K562 (cell line): ENCODE measurements around the gene NALCN. TPM values are rescaled to one million over a fixed set of nuclear protein-coding genes. Genes with fewer than 3 reads are reported as not detected.

Experiments
- ATAC-seq: fragments of 200-7000 bp; cut with Tn5 transposase; 3 replicates; pipeline ENCODE4 v1.9.1; 2020; ENCODE audit warnings: moderate library complexity
- BruUV-seq: library from RNA; stranded (reverse); fragments of 400-500 nt; replicated peaks from 2 replicates; lab custom pipeline; 2021; lab: Mats Ljungman, UMichigan
- CTCF ChIA-PET: fragments of 300-600 bp; formaldehyde crosslinking; extraction: SDS; loops from one replicate; lab custom pipeline; 2021; ENCODE audit warnings: low intra/inter-chr PET ratio; lab: Yijun Ruan, JAX
- POLR2A ChIA-PET: fragments of 300-600, 350-650 bp; sonication (Branson Sonifier 250); formaldehyde crosslinking; extraction: SDS; loops from one replicate; lab custom pipeline; 2021; ENCODE audit warnings: antibody characterized with exemption, inconsistent platforms; lab: Yijun Ruan, JAX
- DNase-seq, 4 experiments: peaks; one replicate each; pipeline versions ENCODE4 v3.0.0 to v3.0.0-alpha.2; 2011 to 2018; ENCODE audit warnings: low spot score in 3 of 4, mixed read lengths in 3 of 4; ENCODE audit errors: extremely low read depth in 1 of 4
- FAIRE-seq: peaks from 2 replicates; lab custom pipeline; 2011; peaks lifted over from hg19 to GRCh38; lab: Jason Lieb, UNC
- H2AFZ ChIP-seq: 2 replicates; pipeline ENCODE4 v1.6.0; 2011; ENCODE audit warnings: low read depth, low read length, control low read depth, inconsistent platforms
- H3K27ac ChIP-seq: fragments of 200-600 bp; 3 replicates; pipeline ENCODE4 v1.8.0; 2011; ENCODE audit warnings: low read depth, mild to moderate bottlenecking, control low read depth, inconsistent platforms, low read length, moderate library complexity, mixed read lengths; ENCODE audit errors: extremely low read depth
- H3K27me3 ChIP-seq, 2 experiments: fragments of 300-600 bp in 1 of 2; 2 replicates in 1 of 2; 3 replicates in 1 of 2; pipeline versions ENCODE4 v1.6.0 to v1.8.0; 2011; ENCODE audit warnings: inconsistent platforms in 2 of 2, low read length in 2 of 2, mild to moderate bottlenecking in 1 of 2, mixed read lengths in 1 of 2, moderate library complexity in 1 of 2; ENCODE audit not compliant: control insufficient read depth in 2 of 2, insufficient read depth in 2 of 2
- H3K36me3 ChIP-seq: fragments of 300-600 bp; 3 replicates; pipeline ENCODE4 v1.8.0; 2011; ENCODE audit warnings: mild to moderate bottlenecking, low read length, inconsistent platforms; ENCODE audit not compliant: control insufficient read depth, insufficient read depth
- H3K4me1 ChIP-seq, 2 experiments: fragments of 200-600 bp in 1 of 2; replicated peaks in 1 of 2; 2 replicates in 1 of 2; 3 replicates in 1 of 2; pipeline versions ENCODE4 v1.5.1 to v1.8.0; 2011; ENCODE audit warnings: inconsistent platforms in 2 of 2, low read length in 2 of 2, mild to moderate bottlenecking in 1 of 2, mixed read lengths in 1 of 2, moderate library complexity in 1 of 2; ENCODE audit not compliant: control insufficient read depth in 2 of 2, insufficient read depth in 2 of 2
- H3K4me2 ChIP-seq: 2 replicates; pipeline ENCODE4 v1.6.1; 2011; ENCODE audit warnings: low read length, control low read depth, inconsistent platforms, mixed read lengths; ENCODE audit not compliant: insufficient read depth
- H3K4me3 ChIP-seq: fragments of 200-600 bp; sonication (generic), shearing (Covaris generic); 2 replicates; pipeline ENCODE4 v1.5.1; 2016; ENCODE audit warnings: control low read depth, inconsistent platforms
- H3K79me2 ChIP-seq: fragments of 200-600 bp; 3 replicates; pipeline ENCODE4 v1.8.0; 2011; ENCODE audit warnings: low read length, inconsistent platforms; ENCODE audit not compliant: control insufficient read depth, insufficient read depth
- H3K9ac ChIP-seq, 2 experiments: 2 replicates each; pipeline versions ENCODE4 v1.6.0 to v1.6.1; 2011; ENCODE audit warnings: low read depth in 2 of 2, low read length in 2 of 2, control low read depth in 1 of 2, inconsistent platforms in 1 of 2, mild to moderate bottlenecking in 1 of 2, mixed read lengths in 1 of 2; ENCODE audit not compliant: insufficient read depth in 1 of 2
- H3K9me1 ChIP-seq: one replicate; pipeline ENCODE4 v1.6.0; 2011; ENCODE audit warnings: inconsistent platforms, mild to moderate bottlenecking, low read length, moderate library complexity; ENCODE audit not compliant: control insufficient read depth, insufficient read depth
- H3K9me3 ChIP-seq: replicated peaks from 2 replicates; pipeline ENCODE4 v1.5.1; 2011; ENCODE audit warnings: low read depth, low read length, inconsistent platforms; ENCODE audit not compliant: control insufficient read depth, insufficient read depth
- H4K20me1 ChIP-seq: replicated peaks from 2 replicates; pipeline ENCODE4 v1.6.1; 2011; ENCODE audit warnings: low read length, inconsistent platforms, mixed read lengths; ENCODE audit not compliant: control insufficient read depth, insufficient read depth
- BRCA1 ChIP-seq, 2 experiments: fragments of 450-650 bp in 1 of 2; sonication (generic) in 1 of 2; formaldehyde crosslinking in 1 of 2; IDR thresholded peaks; 2 replicates each; pipeline versions ENCODE4 v1.5.0 to v1.6.1; 2017 to 2020; ENCODE audit warnings: mild to moderate bottlenecking in 1 of 2, missing genetic modification reagents in 1 of 2
- CHD4 ChIP-seq: fragments of 200-600 bp; sonication (generic); IDR thresholded peaks from 3 replicates; pipeline ENCODE4 v1.6.1; 2012; ENCODE audit warnings: low read depth, mild to moderate bottlenecking, mixed read lengths, low read length, inconsistent platforms; ENCODE audit not compliant: insufficient read depth, insufficient replicate concordance, poor library complexity, severe bottlenecking
- CTCFL ChIP-seq: IDR thresholded peaks from 2 replicates; pipeline ENCODE4 v1.6.1; 2011; ENCODE audit warnings: borderline replicate concordance, low read depth, mild to moderate bottlenecking, moderate library complexity, low read length; ENCODE audit not compliant: insufficient read depth, poor library complexity, severe bottlenecking
- DNMT1 ChIP-seq: fragments of 450-650 bp; IDR thresholded peaks from 2 replicates; pipeline ENCODE4 v1.6.1; 2016; ENCODE audit warnings: antibody characterized with exemption, mild to moderate bottlenecking
- FIP1L1 ChIP-seq: fragments of 200-400 bp; formaldehyde crosslinking; IDR thresholded peaks from 2 replicates; pipeline ENCODE4 v1.6.1; 2018; ENCODE audit warnings: mild to moderate bottlenecking, low read depth, low read length; ENCODE audit not compliant: poor library complexity, severe bottlenecking
- GTF2F1 ChIP-seq: IDR thresholded peaks from 2 replicates; pipeline ENCODE4 v1.6.1; 2011; ENCODE audit warnings: low read depth, low read length, improper control_type of control experiment
- HMGN3 ChIP-seq: IDR thresholded peaks from 2 replicates; pipeline ENCODE4 v1.6.1; 2011; ENCODE audit warnings: borderline replicate concordance, low read depth, mild to moderate bottlenecking, mixed read lengths, low read length; ENCODE audit not compliant: insufficient read length; ENCODE audit errors: extremely low read depth
- MCM5 ChIP-seq: fragments of 450-650 bp; IDR thresholded peaks from 2 replicates; pipeline ENCODE4 v1.6.1; 2016; ENCODE audit warnings: low read depth
- NFXL1 ChIP-seq: fragments of 450-650 bp; formaldehyde crosslinking; IDR thresholded peaks from 2 replicates; pipeline ENCODE4 v1.4.0; 2021; ENCODE audit warnings: mild to moderate bottlenecking
- TEAD2 ChIP-seq: fragments of 450-650 bp; IDR thresholded peaks from 2 replicates; pipeline ENCODE4 v1.6.1; 2016; ENCODE audit warnings: missing genetic modification characterization, control low read depth, missing compliant biosample characterization
- TRIM24 ChIP-seq, 2 experiments: fragments of 450-650 bp; IDR thresholded peaks; 2 replicates each; pipeline ENCODE4 v1.6.1; 2016
- ZBTB34 ChIP-seq: fragments of 250-450 bp; sonication (Bioruptor Pico); IDR thresholded peaks from 2 replicates; pipeline ENCODE4 v1.8.0; 2021; ENCODE audit warnings: mild to moderate bottlenecking, moderate library complexity
- ZNF41 ChIP-seq: fragments of 250-450 bp; sonication (Bioruptor Pico); conservative IDR thresholded peaks from 2 replicates; pipeline ENCODE4 v1.4.0; 2020; ENCODE audit warnings: mild to moderate bottlenecking
- ZNF436 ChIP-seq: fragments of 250-450, 450-650 bp; sonication (Bioruptor Pico); formaldehyde crosslinking; IDR thresholded peaks from 2 replicates; pipeline ENCODE4 v1.7.0; 2020; ENCODE audit warnings: mild to moderate bottlenecking
- WGBS: fragments of 100-300 bp; shearing (Covaris generic); methylation state at CpG from one replicate; pipeline ENCODE4 v1.1.6; 2016; ENCODE audit warnings: low coverage, mixed read lengths; ENCODE audit not compliant: insufficient coverage; ENCODE audit errors: missing lambda C conversion rate; 5-methylcytosine and 5-hydroxymethylcytosine counted together
- in situ Hi-C: fragments of 300-500 bp; cut with MboI; formaldehyde crosslinking; loops from 4 replicates; pipeline ENCODE4 v1.15.0; 2018; ENCODE audit warnings: inconsistent platforms, mixed read lengths
- intact Hi-C: fragments of 100-400 bp; cut with micrococcal nuclease; formaldehyde crosslinking; loops from 2 replicates; pipeline ENCODE4 v1.14.2; 2022
- polyA plus RNA-seq, 8 experiments: library from polyadenylated mRNA; depleted of rRNA in 4 of 8; stranded (reverse) in 5 of 8; unstranded in 3 of 8; fragments of >200 nt; fragmentation: Nextera tagmentation in 2 of 8; fragmentation: Illumina TruSeq in 1 of 8; extraction: Ambion mirVana in 2 of 8; extraction: Trizol in 1 of 8; gene quantifications; 2 replicates each; pipeline versions ENCODE4 v1.2.1 to v1.2.3, GENCODE V29; 2011 to 2014; ENCODE audit warnings: inconsistent platforms in 1 of 8, missing spikeins in 1 of 8
- total RNA-seq, 7 experiments: library from RNA; depleted of rRNA in 6 of 7; stranded (reverse); fragments of >200 nt in 6 of 7; fragmentation: Illumina TruSeq in 2 of 7; extraction: Trizol in 2 of 7; gene quantifications; 2 replicates each; pipeline versions ENCODE4 v1.2.1 to v1.2.3, GENCODE V29; 2011 to 2021; ENCODE audit warnings: low replicate concordance in 1 of 7

NALCN gene
- total and polyA plus RNA-seq, 9 of the 15 experiments (the other 6 are each of a cell fraction or from before 2014, with no cell fraction given): not detected

GRCh38 chr13:101303521-101303920 is 112.8 kb downstream of the NALCN start:
- Histone ChIP-seq H3K36me3 (no peaks in the 10 kb centered on the region), H3K4me3 (no peak overlapping the region), H4K20me1 (no peaks in the 10 kb centered on the region), H3K79me2 (no peaks in the 10 kb centered on the region), H3K9me3 (no peaks in the 10 kb centered on the region), H3K27me3 (no peaks in the 10 kb centered on the region), H3K9me1 (no peaks in the 10 kb centered on the region), H3K4me1 (no peaks in the 10 kb centered on the region), H2AFZ (no peak overlapping the region), H3K9ac (no peak overlapping the region), H3K27ac (no peak overlapping the region), H3K4me2 (no peak overlapping the region)
- FAIRE-seq (no peak), ATAC-seq (no peak), DNase-seq (no peak)
- BruUV-seq: no TSS peak
- intact Hi-C loops: no loop called here
- in situ Hi-C loops: no loop called here
- 3% methylated on average over 6 of the region's 7 CpGs for WGBS
- ChIA-PET CTCF (no interaction called here), POLR2A (no interaction called here)
- TF ChIP-seq NFXL1: no peak

DNA sequence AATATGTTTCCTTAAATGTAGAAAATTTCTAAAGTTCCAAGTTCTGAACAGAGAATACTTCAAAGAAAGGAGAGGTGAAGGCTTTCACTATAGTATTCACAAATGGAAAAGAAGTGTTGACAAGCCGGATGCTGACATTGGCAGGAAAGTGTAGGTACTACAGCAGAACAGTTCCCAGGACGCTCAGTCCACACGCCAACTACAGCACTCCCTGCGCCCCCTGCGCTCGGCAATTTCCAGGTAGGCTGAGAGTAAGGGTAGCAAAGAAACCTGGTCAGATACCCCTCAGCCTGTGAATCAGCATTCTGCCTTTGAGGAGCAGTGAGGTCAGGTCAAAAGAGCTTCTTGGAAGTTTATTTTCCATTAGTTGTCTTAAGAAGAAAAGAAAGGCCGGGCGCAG is 115.3 kb downstream of the NALCN start:
- POLR2A ChIA-PET: no interaction called here
- no TSS peak for BruUV-seq
- Histone ChIP-seq H3K9ac (no peak overlapping the region), H3K4me2 (no peak overlapping the region), H3K9me1 (no peaks in the 10 kb centered on the region), H2AFZ (no peak overlapping the region), H3K4me3 (no peak overlapping the region), H3K27me3 (no peaks in the 10 kb centered on the region), H3K79me2 (no peaks in the 10 kb centered on the region), H3K4me1 (no peaks in the 10 kb centered on the region), H3K27ac (no peak overlapping the region), H3K36me3 (no peaks in the 10 kb centered on the region), H4K20me1 (no peaks in the 10 kb centered on the region), H3K9me3 (no peaks in the 10 kb centered on the region)
- FAIRE-seq (no peak), DNase-seq (no peak), ATAC-seq (no peak)
- CTCF ChIA-PET: no interaction called here
- intact Hi-C loops: no loop called here
- in situ Hi-C loops: no loop called here
- WGBS: 0% methylated on average over 6 of the region's 8 CpGs
- TF ChIP-seq CHD4: no peak
- no peak for TF ChIP-seq FIP1L1
- no peak for TF ChIP-seq ZNF436 (CRISPR knock-in tag)
- TF ChIP-seq MCM5: no peak
- TF ChIP-seq TEAD2 (tag): no peak
- TF ChIP-seq GTF2F1: no peak
- TF ChIP-seq DNMT1: no peak
- TF ChIP-seq BRCA1 (IDR thresholded peaks at IDR 0.05): no peak
- TF ChIP-seq BRCA1 (CRISPR knock-in tag; IDR thresholded peaks at IDR 0.05): no peak
- no peak for TF ChIP-seq CTCFL
- TF ChIP-seq ZBTB34 (CRISPR knock-in tag): no peak
- TF ChIP-seq ZNF41 (CRISPR knock-in tag): no peak
- no peak for TF ChIP-seq TRIM24 (IDR thresholded peaks at IDR 0.05)
- no peak for TF ChIP-seq HMGN3
